HepG2 (cell line): ENCODE measurements around the gene CATSPERD. TPM values are rescaled to one million over a fixed set of nuclear protein-coding genes. Genes with fewer than 3 reads are reported as not detected.

ENCODE experiments used
- ELF4 ChIP-seq: sonication (generic); formaldehyde crosslinking; IDR thresholded peaks from 2 replicates; pipeline ENCODE4 v1.5.0; 2020; ENCODE audit warnings: missing genetic modification reagents, mild to moderate bottlenecking, moderate library complexity, borderline replicate concordance
- HMGA1 ChIP-seq: sonication (generic); formaldehyde crosslinking; conservative IDR thresholded peaks from 2 replicates; pipeline ENCODE4 v1.4.0; 2020; ENCODE audit warnings: missing genetic modification reagents
- IKZF4 ChIP-seq: sonication (generic); formaldehyde crosslinking; IDR thresholded peaks from 2 replicates; pipeline ENCODE4 v1.5.1; 2020; ENCODE audit warnings: borderline replicate concordance, mild to moderate bottlenecking, low read depth, missing genetic modification reagents; ENCODE audit errors: not compliant biosample characterization
- LCORL ChIP-seq, 2 experiments: fragments of 450-650 bp in 1 of 2; sonication (generic) in 1 of 2; formaldehyde crosslinking in 1 of 2; IDR thresholded peaks; 2 replicates each; pipeline versions ENCODE4 v1.5.0 to v1.6.1; 2017 to 2020; ENCODE audit warnings: antibody characterized with exemption in 1 of 2, missing genetic modification reagents in 1 of 2
- NR3C1 ChIP-seq: sonication (generic); formaldehyde crosslinking; IDR thresholded peaks from 2 replicates; pipeline ENCODE4 v1.4.0; 2020; ENCODE audit warnings: missing genetic modification reagents
- PITX1 ChIP-seq: sonication (generic); formaldehyde crosslinking; IDR thresholded peaks from 2 replicates; pipeline ENCODE4 v1.5.1; 2020; ENCODE audit warnings: mild to moderate bottlenecking, missing genetic modification reagents
- PRDM10 ChIP-seq: sonication (generic); formaldehyde crosslinking; IDR thresholded peaks from 2 replicates; pipeline ENCODE4 v1.4.0; 2020; ENCODE audit warnings: low read depth, missing genetic modification reagents
- SRF ChIP-seq: IDR thresholded peaks from 2 replicates; pipeline ENCODE4 v1.6.1; 2011; ENCODE audit warnings: mild to moderate bottlenecking, low read depth, low read length, moderate library complexity
- SRY ChIP-seq: sonication (generic); formaldehyde crosslinking; IDR thresholded peaks from 2 replicates; pipeline ENCODE4 v1.8.0; 2022; ENCODE audit warnings: mild to moderate bottlenecking, missing genetic modification reagents
- THAP8 ChIP-seq: sonication (generic); formaldehyde crosslinking; IDR thresholded peaks from 2 replicates; pipeline ENCODE4 v1.5.1; 2020; ENCODE audit warnings: missing genetic modification reagents, mild to moderate bottlenecking, borderline replicate concordance
- ZBTB39 ChIP-seq: sonication (generic); formaldehyde crosslinking; IDR thresholded peaks from 2 replicates; pipeline ENCODE4 v1.5.0; 2020; ENCODE audit warnings: missing genetic modification reagents
- ZIK1 ChIP-seq: sonication (generic); formaldehyde crosslinking; IDR thresholded peaks from 2 replicates; pipeline ENCODE4 v1.5.0; 2020; ENCODE audit warnings: mild to moderate bottlenecking, low read depth, missing genetic modification reagents, borderline replicate concordance
- ZNF180 ChIP-seq: sonication (generic); formaldehyde crosslinking; IDR thresholded peaks from 2 replicates; pipeline ENCODE4 v1.4.0; 2020; ENCODE audit warnings: low read depth, missing genetic modification reagents, borderline replicate concordance
- ZNF234 ChIP-seq: sonication (generic); formaldehyde crosslinking; conservative IDR thresholded peaks from 2 replicates; pipeline ENCODE4 v1.5.1; 2020; ENCODE audit warnings: mild to moderate bottlenecking, missing genetic modification reagents
- ZNF276 ChIP-seq: sonication (generic); formaldehyde crosslinking; IDR thresholded peaks from 2 replicates; pipeline ENCODE4 v1.4.0; 2020; ENCODE audit warnings: mild to moderate bottlenecking, low read depth, missing genetic modification reagents
- ZNF530 ChIP-seq: sonication (generic); formaldehyde crosslinking; IDR thresholded peaks from 2 replicates; pipeline ENCODE4 v1.5.0; 2020; ENCODE audit warnings: low read depth, mild to moderate bottlenecking, missing genetic modification reagents
- ZNF562 ChIP-seq: sonication (generic); formaldehyde crosslinking; IDR thresholded peaks from 2 replicates; pipeline ENCODE4 v1.8.0; 2022; ENCODE audit warnings: missing genetic modification reagents, borderline replicate concordance
- ZNF580 ChIP-seq: IDR thresholded peaks from 2 replicates; pipeline ENCODE4 v1.6.1; 2016; ENCODE audit warnings: low read depth, borderline replicate concordance
- ZNF784 ChIP-seq: sonication (generic); formaldehyde crosslinking; IDR thresholded peaks from 2 replicates; pipeline ENCODE4 v1.5.1; 2020; ENCODE audit warnings: missing genetic modification reagents, mild to moderate bottlenecking, borderline replicate concordance
- ZNF839 ChIP-seq: sonication (generic); formaldehyde crosslinking; IDR thresholded peaks from 2 replicates; pipeline ENCODE4 v1.4.0; 2020; ENCODE audit warnings: missing genetic modification reagents, mild to moderate bottlenecking, borderline replicate concordance
- polyA plus RNA-seq, 8 experiments: library from polyadenylated mRNA; depleted of rRNA in 3 of 8; stranded (reverse) in 7 of 8; unstranded in 1 of 8; fragments of >200 nt; fragmentation: Illumina TruSeq in 4 of 8; extraction: Trizol in 4 of 8; gene quantifications; 2 replicates each; pipeline versions ENCODE4 v1.2.1 to v1.2.3, GENCODE V29; 2011 to 2016; ENCODE audit warnings: low read depth in 4 of 8, missing spikeins in 1 of 8, mixed read lengths in 1 of 8; ENCODE audit not compliant: insufficient read depth in 1 of 8
- total RNA-seq, 5 experiments: library from RNA; depleted of rRNA; stranded (reverse); fragments of >200 nt; fragmentation: Illumina TruSeq; extraction: Trizol; gene quantifications; 2 replicates each; pipeline ENCODE4 v1.2.3, GENCODE V29; 2016; ENCODE audit warnings: low read depth in 1 of 5

Gene CATSPERD
- total and polyA plus RNA-seq, 2 of the 13 experiments (the other 11 are each of a cell fraction or from before 2014, with no cell fraction given), result 0.04 TPM; not detected in 1

DNA sequence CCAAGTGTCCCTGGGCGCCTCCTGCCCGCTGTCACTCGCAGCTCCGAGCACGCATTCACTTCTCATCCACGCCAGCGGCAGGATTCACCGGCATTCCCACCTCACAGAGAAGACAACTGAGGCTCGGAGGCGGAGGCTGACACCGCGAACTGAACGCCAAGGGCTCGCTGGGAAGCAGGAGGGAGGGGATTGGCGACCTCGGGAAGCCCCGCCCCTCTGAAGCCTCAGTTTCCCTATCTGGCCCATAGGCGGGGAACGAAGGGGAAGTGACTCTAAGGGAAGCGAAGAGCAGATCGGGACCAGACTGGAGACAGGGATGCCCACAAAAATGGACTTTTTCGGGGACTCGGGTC is 40.4 kb upstream of the CATSPERD start (continued):
- TF ChIP-seq LCORL (IDR thresholded peaks at IDR 0.05), result no peak
- peak; percentile 53; the same call in 1 of the 2 replicates for TF ChIP-seq LCORL (CRISPR knock-in tag; IDR thresholded peaks at IDR 0.05)
- TF ChIP-seq ZNF234, result no peak
- TF ChIP-seq PRDM10 (CRISPR knock-in tag), result no peak
- no peak for TF ChIP-seq ZNF562 (CRISPR knock-in tag)
- TF ChIP-seq SRY (CRISPR knock-in tag), result 0 out of 2 replicates have a peak, but pooled peaks have one; percentile 44
- no peak for TF ChIP-seq ZNF839
- TF ChIP-seq PITX1 (CRISPR knock-in tag), result no peak
- 0 out of 2 replicates have a peak, but pooled peaks have one; percentile 33 for TF ChIP-seq ZBTB39 (CRISPR knock-in tag)
- no peak for TF ChIP-seq NR3C1 (CRISPR knock-in tag)
- no peak for TF ChIP-seq IKZF4
- no peak for TF ChIP-seq ZIK1
- no peak for TF ChIP-seq ZNF530 (CRISPR knock-in tag)
- no peak for TF ChIP-seq SRF
- no peak for TF ChIP-seq THAP8 (CRISPR knock-in tag)
- TF ChIP-seq ZNF276 (CRISPR knock-in tag), result no peak
- no peak for TF ChIP-seq HMGA1 (CRISPR knock-in tag)
- TF ChIP-seq ZNF580 (CRISPR knock-in tag), result no peak
- no peak for TF ChIP-seq ELF4 (CRISPR knock-in tag)
- peak; percentile 47; the same call in 1 of the 2 replicates for TF ChIP-seq ZNF784 (CRISPR knock-in tag)
- no peak for TF ChIP-seq ZNF180 (CRISPR knock-in tag)
